H1 (cell line): ENCODE results near the gene TMEM86B. TPM values are rescaled to one million over a fixed set of nuclear protein-coding genes. Genes with fewer than 3 reads are reported as not detected.

Source experiments
- BCL11A ChIP-seq, 2 experiments: IDR thresholded peaks; one replicate each; pipeline ENCODE4 v1.6.1; 2011; ENCODE audit warnings: low read depth in 2 of 2, low read length in 2 of 2, mild to moderate bottlenecking in 2 of 2
- CHD1 ChIP-seq: IDR thresholded peaks from 2 replicates; pipeline ENCODE4 v1.6.1; 2012; ENCODE audit warnings: low read depth, low read length, improper control_type of control experiment
- CTCF ChIP-seq, 3 experiments: IDR thresholded peaks; 1 replicate in 2 of 3; 2 replicates in 1 of 3; pipeline versions ENCODE4 v1.5.1 to v1.6.1; 2011; ENCODE audit warnings: low read length in 3 of 3, mild to moderate bottlenecking in 3 of 3, inconsistent platforms in 2 of 3, low read depth in 1 of 3, moderate library complexity in 1 of 3; ENCODE audit not compliant: insufficient read depth in 1 of 3; ENCODE audit errors: control extremely low read depth in 1 of 3
- EGR1 ChIP-seq: IDR thresholded peaks from 2 replicates; pipeline ENCODE4 v1.6.1; 2011; ENCODE audit warnings: low read depth, low read length, borderline replicate concordance
- HDAC6 ChIP-seq: IDR thresholded peaks from one replicate; pipeline ENCODE4 v1.7.1; 2012; ENCODE audit warnings: low read depth, mild to moderate bottlenecking, inconsistent platforms, low read length, moderate library complexity
- KDM1A ChIP-seq: fragments of 200-600, 300-600 bp; sonication (generic); IDR thresholded peaks from 2 replicates; pipeline ENCODE4 v1.7.1; 2016; ENCODE audit warnings: mild to moderate bottlenecking, low read length, borderline replicate concordance
- POLR2A ChIP-seq, 2 experiments: IDR thresholded peaks; 1 replicate in 1 of 2; 2 replicates in 1 of 2; pipeline ENCODE4 v1.6.1; 2011; ENCODE audit warnings: low read depth in 2 of 2, low read length in 2 of 2, mild to moderate bottlenecking in 2 of 2; ENCODE audit errors: control extremely low read depth in 1 of 2
- POLR2AphosphoS5 ChIP-seq: IDR thresholded peaks from 2 replicates; pipeline ENCODE4 v1.6.1; 2011; ENCODE audit warnings: low read depth, low read length
- SAP30 ChIP-seq: fragments of 300-600 bp; sonication (generic); IDR thresholded peaks from 2 replicates; pipeline ENCODE4 v1.7.1; 2012; ENCODE audit warnings: low read length, moderate library complexity, mild to moderate bottlenecking, inconsistent platforms; ENCODE audit not compliant: insufficient read depth, insufficient replicate concordance
- ZNF274 ChIP-seq: IDR thresholded peaks from 2 replicates; pipeline ENCODE4 v1.7.0; 2012; ENCODE audit warnings: low read length, borderline replicate concordance; ENCODE audit errors: extremely low read depth
- polyA plus RNA-seq, 7 experiments: library from polyadenylated mRNA; depleted of rRNA in 3 of 7; stranded (reverse) in 5 of 7; unstranded in 2 of 7; fragments of >200 nt in 5 of 7; fragments of 200-250 nt in 2 of 7; gene quantifications; 1 replicate in 5 of 7; 2 replicates in 1 of 7; 4 replicates in 1 of 7; pipeline versions ENCODE4 v1.2.1 to v1.2.3, GENCODE V29; 2011 to 2013; ENCODE audit warnings: missing spikeins in 2 of 7, mixed read lengths in 2 of 7
- total RNA-seq: library from RNA; stranded (reverse); fragmentation: NEBNext Ultra II Directional; extraction: Animal tissue kit (Norgen Biotek cat#: 25700); gene quantifications from 2 replicates; pipeline ENCODE4 v1.2.1, GENCODE V29; 2021

The TMEM86B gene
- total and polyA plus RNA-seq, 2 of the 8 experiments (the other 6 are each of a cell fraction or from before 2014, with no cell fraction given) = 2.0 to 2.9 TPM

DNA sequence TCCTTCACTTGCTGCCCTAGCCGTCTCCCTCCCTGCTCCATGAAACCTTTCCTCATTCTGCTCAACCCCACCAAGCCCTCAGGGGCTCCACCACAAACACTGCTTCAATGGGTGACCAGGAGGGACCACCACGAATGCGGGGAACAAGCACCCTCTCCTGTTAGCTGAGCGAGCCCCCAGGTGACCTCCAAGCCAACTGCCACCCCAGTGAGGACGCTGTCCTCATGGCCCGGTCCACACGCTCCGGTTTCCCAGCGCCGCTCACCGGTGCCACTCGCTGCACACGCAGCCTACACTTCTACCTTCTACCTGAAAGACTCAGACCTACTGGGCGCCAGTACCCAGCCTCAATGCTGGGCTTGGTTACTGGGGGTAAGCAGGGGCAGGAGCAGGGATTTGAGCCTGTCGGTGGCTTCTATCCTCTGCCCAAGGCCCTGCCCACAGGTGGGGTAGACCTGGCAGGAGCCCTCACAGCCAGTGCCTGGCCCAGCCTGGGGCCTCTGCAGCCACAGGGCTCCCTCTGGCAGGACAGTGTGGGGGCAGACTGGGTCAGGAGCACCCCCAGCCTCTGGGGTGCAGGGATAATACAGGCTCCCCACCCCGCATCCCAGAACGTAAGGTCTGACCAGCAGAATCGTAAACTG, 704 bp upstream of the TMEM86B start (continued):
- no peak for TF ChIP-seq CTCF (IDR thresholded peaks at IDR 0.05; ENCODE audit: control extremely low read depth in 1 of 3, insufficient read depth in 1 of 3, low read depth in 1 of 3, low read length in 3 of 3)
- TF ChIP-seq CHD1 = no peak
- TF ChIP-seq POLR2AphosphoS5 = no peak
- TF ChIP-seq POLR2A (IDR thresholded peaks at IDR 0.05; ENCODE audit: control extremely low read depth in 1 of 2, low read depth in 2 of 2, low read length in 2 of 2) = no peak
- TF ChIP-seq SAP30 = no peak
- no peak for TF ChIP-seq KDM1A
- TF ChIP-seq HDAC6 = no peak
- TF ChIP-seq ZNF274 = no peak
- no peak for TF ChIP-seq EGR1
- no peak for TF ChIP-seq BCL11A (IDR thresholded peaks at IDR 0.05; ENCODE audit: low read depth in 2 of 2, low read length in 2 of 2)
